Common myeloid progenitor, CD34-positive (primary cell): ENCODE measurements around the gene PHF19.

Experiments
- CTCF ChIA-PET: fragments of 350-600 bp; sonication (Branson Sonifier 250); formaldehyde crosslinking; loops from one replicate; lab custom pipeline; 2021; ENCODE audit warnings: antibody characterized with exemption; lab: Charles Lee
- POLR2A ChIA-PET: fragments of 350-600 bp; sonication (Branson Sonifier 250); formaldehyde crosslinking; loops from one replicate; lab custom pipeline; 2021; ENCODE audit warnings: antibody characterized with exemption; lab: Charles Lee
- DNase-seq, 3 donors: peaks; one replicate each; pipeline versions ENCODE4 v3.0.0 to v3.0.0-alpha.2; 2013
- H3K27ac ChIP-seq, 2 experiments: 1 replicate in 1 of 2; 2 replicates in 1 of 2; pipeline ENCODE4 v1.7.0; 2013; ENCODE audit warnings: inconsistent platforms in 2 of 2, low read length in 2 of 2, mild to moderate bottlenecking in 2 of 2, low read depth in 1 of 2, moderate library complexity in 1 of 2; ENCODE audit not compliant: severe bottlenecking in 2 of 2, insufficient read depth in 1 of 2, poor library complexity in 1 of 2
- H3K27me3 ChIP-seq, 5 experiments: replicated peaks in 2 of 5; 1 replicate in 3 of 5; 2 replicates in 2 of 5; pipeline versions ENCODE4 v1.6.1 to v1.7.0; 2013; ENCODE audit warnings: low read length in 4 of 5, mild to moderate bottlenecking in 2 of 5, moderate library complexity in 2 of 5, inconsistent platforms in 1 of 5; ENCODE audit not compliant: insufficient read depth in 5 of 5, control insufficient read depth in 4 of 5
- H3K36me3 ChIP-seq, 4 experiments: 1 replicate in 2 of 4; 2 replicates in 2 of 4; pipeline versions ENCODE4 v1.6.1 to v1.7.0; 2013; ENCODE audit warnings: low read length in 3 of 4, control low read depth in 1 of 4, mild to moderate bottlenecking in 1 of 4; ENCODE audit not compliant: control insufficient read depth in 4 of 4, insufficient read depth in 4 of 4
- H3K4me1 ChIP-seq, 4 experiments: 1 replicate in 3 of 4; 2 replicates in 1 of 4; pipeline versions ENCODE4 v1.6.1 to v1.7.1; 2013; ENCODE audit warnings: low read length in 3 of 4, mild to moderate bottlenecking in 3 of 4, control low read depth in 1 of 4, inconsistent platforms in 1 of 4, moderate library complexity in 1 of 4; ENCODE audit not compliant: control insufficient read depth in 4 of 4, insufficient read depth in 4 of 4; ENCODE audit errors: control extremely low read depth in 1 of 4
- H3K4me3 ChIP-seq, 7 experiments: 1 replicate in 4 of 7; 2 replicates in 3 of 7; pipeline versions ENCODE4 v1.5.1 to v1.7.0; 2013; ENCODE audit warnings: mild to moderate bottlenecking in 7 of 7, low read length in 6 of 7, moderate library complexity in 6 of 7, inconsistent platforms in 2 of 7, low read depth in 2 of 7, control low read depth in 1 of 7; ENCODE audit not compliant: insufficient read depth in 4 of 7, control insufficient read depth in 1 of 7; ENCODE audit errors: extremely low read depth in 1 of 7
- H3K9me3 ChIP-seq, 5 experiments: 1 replicate in 4 of 5; 2 replicates in 1 of 5; pipeline versions ENCODE4 v1.6.1 to v1.7.1; 2013; ENCODE audit warnings: low read length in 4 of 5, mild to moderate bottlenecking in 2 of 5, inconsistent platforms in 1 of 5, low read depth in 1 of 5, moderate library complexity in 1 of 5; ENCODE audit not compliant: control insufficient read depth in 4 of 5, insufficient read depth in 2 of 5; ENCODE audit errors: control extremely low read depth in 1 of 5
- WGBS: methylation state at CpG from one replicate; pipeline ENCODE4 v1.1.5; 2013; ENCODE audit not compliant: insufficient coverage; 5-methylcytosine and 5-hydroxymethylcytosine counted together

PHF19 gene

GRCh38 chr9:120867676-120868338 lies 9.2 kb downstream of the PHF19 start:
- Histone ChIP-seq H3K4me1 (peaks cover 0 to 24% (median 22%) of the 10 kb centered on the region in 4 experiments), H3K36me3 (peaks cover 10 to 65% (median 44%) of the 10 kb centered on the region in 4 experiments), H3K4me3 (peak overlapping the region in 5 of 7 experiments; percentile 48 to 77 (median 53)), H3K27ac (peak overlapping the region in 1 of 2 experiments; percentile 78), H3K27me3 (no peaks in the 10 kb centered on the region), H3K9me3 (no peaks in the 10 kb centered on the region)
- no peak for DNase-seq
- CTCF ChIA-PET = interaction anchor here (1.1 to 4.0 kb wide), 10 partner anchors 9 to 70 kb away, joined by 4 to 24 read pairs (median 8); partner anchors contain the start of gene PHF19
- 92% methylated on average over 11 of the region's 15 CpGs for WGBS
- POLR2A ChIA-PET = no interaction called here

GRCh38 chr9:120866651-120867050 lies 10.3 kb downstream of the PHF19 start:
- CTCF ChIA-PET = interaction anchor here (1.5 to 4.0 kb wide), 5 partner anchors 14 to 72 kb away, joined by 5 to 24 read pairs (median 8); no protein-coding TSS in a partner anchor
- H3K4me1 ChIP-seq = peaks cover 0 to 24% (median 22%) of the 10 kb centered on the region in 4 experiments
- POLR2A ChIA-PET = interaction anchor here (0.7 kb wide), 1 partner anchor 100 kb away, joined by 3 read pairs; no protein-coding TSS in a partner anchor
- H3K27ac ChIP-seq = peak overlapping the region in 1 of 2 experiments; percentile 3
- H3K36me3 ChIP-seq = peaks cover 10 to 67% (median 48%) of the 10 kb centered on the region in 4 experiments
- no peak for DNase-seq
- H3K4me3 ChIP-seq = no peak overlapping the region
- WGBS = 96% methylated on average over 6 of the region's 6 CpGs
- H3K9me3 ChIP-seq = no peaks in the 10 kb centered on the region
- no peaks in the 10 kb centered on the region for H3K27me3 ChIP-seq

- ChIA-PET POLR2A (interaction anchor here (0.7 kb wide), 1 partner anchor 99 kb away, joined by 3 read pairs; no protein-coding TSS in a partner anchor), CTCF (interaction anchor here (0.6 to 3.2 kb wide), 3 partner anchors 11 to 22 kb away, joined by 3 to 8 read pairs (median 3); partner anchors contain the start of gene PHF19)
- no peak for DNase-seq
- Histone ChIP-seq H3K27me3 (no peaks in the 10 kb centered on the region), H3K4me3 (no peak overlapping the region), H3K9me3 (no peaks in the 10 kb centered on the region), H3K36me3 (peaks cover 10 to 76% (median 54%) of the 10 kb centered on the region in 4 experiments), H3K4me1 (peaks cover 0 to 24% (median 22%) of the 10 kb centered on the region in 4 experiments), H3K27ac (peak overlapping the region in 1 of 2 experiments; percentile 3)
- WGBS = 83% methylated on average over 1 of the region's 5 CpGs
These were observed 11.2 kb downstream of the PHF19 start for GRCh38 chr9:120865809-120866208.

DNA sequence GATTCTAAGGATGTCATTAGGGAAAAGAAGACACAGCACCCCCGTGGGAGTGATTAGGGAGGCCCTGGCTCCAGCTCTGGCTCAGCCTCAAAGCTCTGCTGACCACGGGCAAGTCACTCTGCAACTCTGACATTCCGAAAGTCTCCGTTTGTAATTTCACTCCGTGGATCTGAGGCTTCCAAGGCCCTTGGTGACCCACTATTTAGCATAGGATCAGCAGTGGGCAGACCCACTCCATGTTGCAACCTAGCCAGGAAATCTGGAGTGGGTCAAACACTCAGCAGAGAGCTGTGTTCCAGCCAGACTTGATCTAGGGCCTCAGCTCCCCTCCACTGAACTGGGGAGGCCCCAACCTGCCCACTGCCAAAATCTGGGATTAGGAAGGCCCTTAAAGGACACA lies 11.8 kb downstream of the PHF19 start:
- H3K27me3 ChIP-seq = no peaks in the 10 kb centered on the region
- H3K36me3 ChIP-seq = peaks cover 10 to 77% (median 58%) of the 10 kb centered on the region in 4 experiments
- no peak overlapping the region for H3K4me3 ChIP-seq
- WGBS = 100% methylated on average over 1 of the region's 5 CpGs
- ChIA-PET CTCF (interaction anchor here (0.6 to 3.2 kb wide), 3 partner anchors 12 to 21 kb away, joined by 3 to 8 read pairs (median 3); partner anchors contain the start of gene PHF19), POLR2A (no interaction called here)
- H3K27ac ChIP-seq = no peak overlapping the region
- peaks cover 0 to 19% (median 18%) of the 10 kb centered on the region in 4 experiments for H3K4me1 ChIP-seq
- H3K9me3 ChIP-seq = no peaks in the 10 kb centered on the region
- DNase-seq = no peak

DNA sequence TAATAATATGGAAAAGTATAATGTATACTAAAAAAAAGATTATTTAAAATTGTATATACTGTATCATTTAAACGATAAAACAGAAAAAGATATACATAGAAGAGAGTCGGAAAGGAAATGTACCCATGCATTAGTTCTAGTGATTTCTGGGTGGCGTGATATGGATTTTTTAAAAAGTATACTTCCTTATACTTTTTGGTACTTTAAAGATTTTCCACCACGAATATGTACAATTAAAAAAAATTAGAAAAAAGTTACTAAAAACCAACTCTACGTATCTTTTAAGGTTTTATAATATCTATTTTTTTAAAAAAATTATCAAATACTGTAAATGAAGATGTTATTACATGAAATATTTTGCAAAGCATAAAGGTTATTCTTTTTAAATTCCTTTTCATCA lies 12.3 kb downstream of the PHF19 start:
- Histone ChIP-seq H3K4me1 (peaks cover 0 to 14% (median 13%) of the 10 kb centered on the region in 4 experiments), H3K27me3 (no peaks in the 10 kb centered on the region), H3K4me3 (no peak overlapping the region), H3K36me3 (peaks cover 14 to 77% (median 63%) of the 10 kb centered on the region in 4 experiments), H3K9me3 (no peaks in the 10 kb centered on the region), H3K27ac (no peak overlapping the region)
- CTCF ChIA-PET = interaction anchor here (3.2 kb wide), 1 partner anchor 12 kb away, joined by 8 read pairs; no protein-coding TSS in a partner anchor
- no CpG with 5 or more reads among the region's 5 CpGs for WGBS
- POLR2A ChIA-PET = no interaction called here
- no peak for DNase-seq

GRCh38 chr9:120863833-120864232 lies 13.2 kb downstream of the PHF19 start:
- Histone ChIP-seq H3K4me3 (no peak overlapping the region), H3K27ac (no peak overlapping the region), H3K9me3 (no peaks in the 10 kb centered on the region), H3K27me3 (no peaks in the 10 kb centered on the region), H3K4me1 (peaks cover 0 to 6% (median 5%) of the 10 kb centered on the region in 4 experiments), H3K36me3 (peaks cover 14 to 84% (median 70%) of the 10 kb centered on the region in 4 experiments)
- 100% methylated on average over 2 of the region's 7 CpGs for WGBS
- ChIA-PET CTCF (no interaction called here), POLR2A (interaction anchor here (0.6 to 0.7 kb wide), 2 partner anchors 50 to 64 kb away, joined by 3 to 4 read pairs; no protein-coding TSS in a partner anchor)
- no peak for DNase-seq
